IMR-90 (cell line): Measurements from ENCODE around the gene AFM. TPM values are rescaled to one million over a fixed set of nuclear protein-coding genes. Genes with fewer than 3 reads are reported as not detected.

Experiments used
- ATAC-seq: fragments of 200-7000 bp; cut with Tn5 transposase; 2 replicates; pipeline ENCODE4 v1.9.1; 2020; ENCODE audit warnings: low read depth, mild to moderate bottlenecking, moderate library complexity
- BruUV-seq: library from RNA; stranded (reverse); fragments of 400-500 nt; replicated peaks from 2 replicates; lab custom pipeline; 2021; lab: Mats Ljungman, UMichigan
- CTCF ChIA-PET: fragments of 300-600 bp; formaldehyde crosslinking; extraction: SDS; loops from one replicate; lab custom pipeline; 2021; ENCODE audit warnings: antibody characterized with exemption; lab: Yijun Ruan, JAX
- POLR2A ChIA-PET: fragments of 300-600 bp; sonication (Branson Sonifier 250); formaldehyde crosslinking; loops from one replicate; lab custom pipeline; 2022; ENCODE audit warnings: antibody characterized with exemption; ENCODE audit not compliant: unreplicated experiment; lab: Charles Lee
- DNase-seq: peaks from one replicate; pipeline ENCODE4 v3.0.0; 2013
- H2AFZ ChIP-seq: replicated peaks from 2 replicates; pipeline ENCODE3; 2013; ENCODE audit warnings: low read length, mild to moderate bottlenecking; ENCODE audit not compliant: poor library complexity
- H2AK5ac ChIP-seq: 2 replicates; pipeline ENCODE4 v1.6.1; 2013; ENCODE audit warnings: low read depth, low read length, inconsistent platforms
- H2AK9ac ChIP-seq: replicated peaks from 2 replicates; pipeline ENCODE3; 2013; ENCODE audit warnings: mild to moderate bottlenecking, low read depth, low read length, moderate library complexity; ENCODE audit not compliant: poor library complexity
- H2BK120ac ChIP-seq: 2 replicates; pipeline ENCODE4 v1.6.1; 2013; ENCODE audit warnings: low read depth, low read length, inconsistent platforms
- H2BK15ac ChIP-seq: 3 replicates; pipeline ENCODE4 v1.6.1; 2013; ENCODE audit warnings: low read depth, low read length, inconsistent platforms
- H2BK20ac ChIP-seq: 2 replicates; pipeline ENCODE4 v1.6.1; 2013; ENCODE audit warnings: low read depth, mild to moderate bottlenecking, inconsistent platforms, low read length, moderate library complexity
- H2BK5ac ChIP-seq: 2 replicates; pipeline ENCODE4 v1.6.1; 2013; ENCODE audit warnings: mild to moderate bottlenecking, low read depth, low read length, inconsistent platforms; ENCODE audit not compliant: poor library complexity, severe bottlenecking
- H3K14ac ChIP-seq: replicated peaks from 2 replicates; pipeline ENCODE4 v1.6.1; 2013; ENCODE audit warnings: low read depth, low read length, inconsistent platforms
- H3K18ac ChIP-seq: 2 replicates; pipeline ENCODE4 v1.6.1; 2013; ENCODE audit warnings: low read depth, low read length, control low read depth
- H3K23ac ChIP-seq: 2 replicates; pipeline ENCODE4 v1.6.1; 2013; ENCODE audit warnings: low read depth, low read length, inconsistent platforms
- H3K27ac ChIP-seq: 2 replicates; pipeline ENCODE4 v1.5.1; 2013; ENCODE audit warnings: mild to moderate bottlenecking, control low read depth, low read length; ENCODE audit not compliant: insufficient read depth
- H3K27me3 ChIP-seq: 2 replicates; pipeline ENCODE4 v1.6.1; 2013; ENCODE audit warnings: low read length; ENCODE audit not compliant: control insufficient read depth, insufficient read depth
- H3K36me3 ChIP-seq: 2 replicates; pipeline ENCODE4 v1.6.1; 2013; ENCODE audit warnings: low read length, mixed read lengths; ENCODE audit not compliant: control insufficient read depth, insufficient read depth
- H3K4ac ChIP-seq: 2 replicates; pipeline ENCODE4 v1.6.1; 2013; ENCODE audit warnings: low read depth, low read length, inconsistent platforms
- H3K4me1 ChIP-seq: 2 replicates; pipeline ENCODE4 v1.6.1; 2013; ENCODE audit warnings: low read length, mixed read lengths; ENCODE audit not compliant: control insufficient read depth, insufficient read depth
- H3K4me2 ChIP-seq: 2 replicates; pipeline ENCODE4 v1.6.1; 2013; ENCODE audit warnings: low read depth, mild to moderate bottlenecking, control low read depth, low read length, moderate library complexity
- H3K4me3 ChIP-seq: 2 replicates; pipeline ENCODE4 v1.5.1; 2013; ENCODE audit warnings: low read depth, mild to moderate bottlenecking, control low read depth, low read length, moderate library complexity; ENCODE audit not compliant: insufficient read depth
- H3K56ac ChIP-seq: 2 replicates; pipeline ENCODE4 v1.6.1; 2013; ENCODE audit warnings: low read length, inconsistent platforms; ENCODE audit not compliant: insufficient read depth; ENCODE audit errors: extremely low read depth
- H3K79me1 ChIP-seq, 2 experiments: 2 replicates each; pipeline ENCODE4 v1.6.1; 2013; ENCODE audit warnings: low read length in 2 of 2, inconsistent platforms in 1 of 2, low read depth in 1 of 2
- H3K9ac ChIP-seq: 2 replicates; pipeline ENCODE4 v1.6.1; 2013; ENCODE audit warnings: low read depth, low read length, control low read depth
- H3K9me1 ChIP-seq: 2 replicates; pipeline ENCODE4 v1.6.1; 2013; ENCODE audit warnings: low read length, inconsistent platforms; ENCODE audit not compliant: insufficient read depth
- H3K9me3 ChIP-seq: 2 replicates; pipeline ENCODE4 v1.6.1; 2013; ENCODE audit warnings: low read length; ENCODE audit not compliant: control insufficient read depth, insufficient read depth
- H4K20me1 ChIP-seq: 2 replicates; pipeline ENCODE4 v1.6.1; 2013; ENCODE audit warnings: low read length, inconsistent platforms; ENCODE audit not compliant: insufficient read depth
- H4K5ac ChIP-seq: 2 replicates; pipeline ENCODE4 v1.6.1; 2013; ENCODE audit warnings: mild to moderate bottlenecking, low read depth, low read length, control low read depth
- H4K8ac ChIP-seq, 2 experiments: 2 replicates each; pipeline ENCODE4 v1.6.1; 2013; ENCODE audit warnings: low read depth in 2 of 2, low read length in 2 of 2, control low read depth in 1 of 2, inconsistent platforms in 1 of 2
- H4K91ac ChIP-seq: 2 replicates; pipeline ENCODE4 v1.6.1; 2013; ENCODE audit warnings: low read depth, low read length, inconsistent platforms; ENCODE audit not compliant: insufficient read depth
- CEBPB ChIP-seq: IDR thresholded peaks from 2 replicates; pipeline ENCODE4 v1.6.1; 2012; ENCODE audit warnings: low read depth, low read length, improper control_type of control experiment
- RAD21 ChIP-seq: IDR thresholded peaks from 2 replicates; pipeline ENCODE4 v1.6.1; 2012; ENCODE audit warnings: low read length, improper control_type of control experiment
- WGBS, 2 experiments: methylation state at CpG; one replicate each; pipeline versions ENCODE4 v1.1.5 to v1.1.7; 2013; ENCODE audit warnings: missing lambda C conversion rate in 2 of 2; ENCODE audit not compliant: insufficient read length in 1 of 2; ENCODE audit errors: extremely low coverage in 2 of 2; 5-methylcytosine and 5-hydroxymethylcytosine counted together
- dilution Hi-C: fragments of 300-500 bp; cut with HindIII; formaldehyde crosslinking; loops from one replicate; pipeline ENCODE4 v1.14.3; 2018; ENCODE audit warnings: low sequenced_read_pairs; ENCODE audit not compliant: unreplicated experiment
- in situ Hi-C: fragments of 300-500 bp; cut with MboI; formaldehyde crosslinking; loops from 3 replicates; pipeline ENCODE4 v1.14.3; 2019; ENCODE audit warnings: low sequenced_read_pairs, inconsistent platforms, mixed read lengths
- intact Hi-C: fragments of 100-400 bp; cut with micrococcal nuclease; formaldehyde crosslinking; loops from 2 replicates; pipeline ENCODE4 v1.10.0; 2022
- polyA plus RNA-seq, 3 experiments: library from polyadenylated mRNA; depleted of rRNA; stranded (reverse); fragments of >200 nt; gene quantifications; 2 replicates each; pipeline ENCODE4 v1.2.3, GENCODE V29; 2012; ENCODE audit warnings: low replicate concordance in 1 of 3
- total RNA-seq: library from RNA; depleted of rRNA; stranded (reverse); fragments of >200 nt; gene quantifications from 2 replicates; pipeline ENCODE4 v1.2.3, GENCODE V29; 2012

AFM gene
- total and polyA plus RNA-seq, 2 of the 4 experiments (the other 2 are of a cell fraction): not detected

- Histone ChIP-seq H3K4me1 (no peaks in the 10 kb centered on the region), H3K14ac (no peak overlapping the region), H4K5ac (no peak overlapping the region), H4K8ac (no peak overlapping the region), H3K23ac (no peak overlapping the region), H3K4me3 (no peak overlapping the region), H3K36me3 (no peaks in the 10 kb centered on the region), H4K20me1 (no peaks in the 10 kb centered on the region), H3K79me1 (no peaks in the 10 kb centered on the region), H3K4me2 (no peak overlapping the region), H3K9me1 (no peaks in the 10 kb centered on the region), H4K91ac (no peak overlapping the region), H2AFZ (no peak overlapping the region), H3K9me3 (no peaks in the 10 kb centered on the region), H3K9ac (no peak overlapping the region), H3K18ac (no peak overlapping the region), H2AK9ac (no peak overlapping the region), H2BK20ac (no peak overlapping the region), H2BK120ac (no peak overlapping the region), H3K27me3 (peaks cover 5% of the 10 kb centered on the region; the same call in 1 of the 2 replicates), H2AK5ac (no peak overlapping the region), H3K56ac (no peak overlapping the region), H2BK5ac (no peak overlapping the region), H3K27ac (no peak overlapping the region), H2BK15ac (no peak overlapping the region), H3K4ac (no peak overlapping the region)
- dilution Hi-C loops: no loop called here
- DNase-seq (no peak), ATAC-seq (no peak)
- ChIA-PET CTCF (no interaction called here), POLR2A (no interaction called here)
- in situ Hi-C loops: no loop called here
- BruUV-seq: no TSS peak
- intact Hi-C loops: no loop called here
- no peak for TF ChIP-seq CEBPB
- no peak for TF ChIP-seq RAD21
- no CpG with 5 or more reads among the region's 4 CpGs for WGBS, 2 experiments
Observed at GRCh38 chr4:73539386-73539785, 57.8 kb downstream of the AFM start.
